ENCODE data around the gene MAML2. TPM values are rescaled to one million over a fixed set of nuclear protein-coding genes. Genes with fewer than 3 reads are reported as not detected.

Gene MAML2
- total RNA-seq, 2 donors from 2014 or later = 29.2 to 34.9 TPM

GRCh38 chr11:96205460-96205809 lies 137.6 kb downstream of the MAML2 start:
- H3K9me3 ChIP-seq (ENCODE audit: control insufficient read depth, low read length, poor library complexity, severe bottlenecking) = no peaks in the 10 kb centered on the region
- H3K27me3 Mint-ChIP-seq = no peaks in the 10 kb centered on the region
- peak overlapping the region; percentile 95 for H3K27ac Mint-ChIP-seq
- DNase-seq (no peak), ATAC-seq (no peak)
- no peaks in the 10 kb centered on the region for H3K36me3 Mint-ChIP-seq (ENCODE audit: low read depth)
- peak overlapping the region; percentile 37 for H3K4me3 Mint-ChIP-seq
- peaks cover 45% of the 10 kb centered on the region for H3K4me1 Mint-ChIP-seq

- peak overlapping the region; percentile 37 for H3K4me3 Mint-ChIP-seq
- H3K27ac Mint-ChIP-seq = peak overlapping the region; percentile 95
- DNase-seq (no peak), ATAC-seq (peak; percentile 56)
- H3K36me3 Mint-ChIP-seq (ENCODE audit: low read depth) = no peaks in the 10 kb centered on the region
- peaks cover 49% of the 10 kb centered on the region for H3K4me1 Mint-ChIP-seq
- H3K9me3 ChIP-seq (ENCODE audit: control insufficient read depth, low read length, poor library complexity, severe bottlenecking) = no peaks in the 10 kb centered on the region
- H3K27me3 Mint-ChIP-seq = no peaks in the 10 kb centered on the region
Measured at GRCh38 chr11:96204721-96205459, 138.1 kb downstream of the MAML2 start.

- H3K4me3 Mint-ChIP-seq = peak overlapping the region; percentile 37
Measured at GRCh38 chr11:96204366-96204659, 138.7 kb downstream of the MAML2 start.

GRCh38 chr11:96203567-96204365 lies 139.2 kb downstream of the MAML2 start:
- ATAC-seq (no peak), DNase-seq (no peak)
- Mint-ChIP-seq H3K36me3 (ENCODE audit: low read depth) (no peaks in the 10 kb centered on the region), H3K4me1 (peaks cover 50% of the 10 kb centered on the region), H3K27ac (peak overlapping the region; percentile 95), H3K4me3 (peak overlapping the region; percentile 19), H3K27me3 (no peaks in the 10 kb centered on the region)
- no peaks in the 10 kb centered on the region for H3K9me3 ChIP-seq (ENCODE audit: control insufficient read depth, low read length, poor library complexity, severe bottlenecking)

More at GRCh38 chr11:96204366-96204659, 138.7 kb downstream of the MAML2 start:
- no peak for DNase-seq
- H3K36me3 Mint-ChIP-seq (ENCODE audit: low read depth) = no peaks in the 10 kb centered on the region
- no peaks in the 10 kb centered on the region for H3K27me3 Mint-ChIP-seq
- ATAC-seq = no peak
- peak overlapping the region; percentile 95 for H3K27ac Mint-ChIP-seq
- no peaks in the 10 kb centered on the region for H3K9me3 ChIP-seq (ENCODE audit: control insufficient read depth, low read length, poor library complexity, severe bottlenecking)
- H3K4me1 Mint-ChIP-seq = peaks cover 54% of the 10 kb centered on the region

GRCh38 chr11:96200243-96200642 lies 142.8 kb downstream of the MAML2 start:
- ATAC-seq = no peak
- no peak for DNase-seq
- no peaks in the 10 kb centered on the region for H3K9me3 ChIP-seq (ENCODE audit: control insufficient read depth, low read length, poor library complexity, severe bottlenecking)
- no peaks in the 10 kb centered on the region for H3K27me3 Mint-ChIP-seq
- peak overlapping the region; percentile 94 for H3K27ac Mint-ChIP-seq
- no peaks in the 10 kb centered on the region for H3K36me3 Mint-ChIP-seq (ENCODE audit: low read depth)
- peaks cover 46% of the 10 kb centered on the region for H3K4me1 Mint-ChIP-seq
- no peak overlapping the region for H3K4me3 Mint-ChIP-seq

GRCh38 chr11:96199563-96200025 lies 143.4 kb downstream of the MAML2 start:
- peaks cover 48% of the 10 kb centered on the region for H3K4me1 Mint-ChIP-seq
- H3K36me3 Mint-ChIP-seq (ENCODE audit: low read depth) = no peaks in the 10 kb centered on the region
- no peaks in the 10 kb centered on the region for H3K9me3 ChIP-seq (ENCODE audit: control insufficient read depth, low read length, poor library complexity, severe bottlenecking)
- ATAC-seq (peak; percentile 95), DNase-seq (peak in 1 of 3 donors; percentile 33)
- H3K4me3 Mint-ChIP-seq = peak overlapping the region; percentile 74
- peak overlapping the region; percentile 94 for H3K27ac Mint-ChIP-seq
- H3K27me3 Mint-ChIP-seq = no peaks in the 10 kb centered on the region

- H3K27ac Mint-ChIP-seq = peak overlapping the region; percentile 44
- peak overlapping the region; percentile 59 for H3K4me3 Mint-ChIP-seq
- H3K36me3 Mint-ChIP-seq (ENCODE audit: low read depth) = no peaks in the 10 kb centered on the region
- H3K27me3 Mint-ChIP-seq = no peaks in the 10 kb centered on the region
- H3K9me3 ChIP-seq (ENCODE audit: control insufficient read depth, low read length, poor library complexity, severe bottlenecking) = no peaks in the 10 kb centered on the region
- peaks cover 45% of the 10 kb centered on the region for H3K4me1 Mint-ChIP-seq
- ATAC-seq (no peak), DNase-seq (no peak)
Measured at GRCh38 chr11:96197801-96198701, 144.9 kb downstream of the MAML2 start.

- H3K36me3 Mint-ChIP-seq (ENCODE audit: low read depth) = peaks cover 3% of the 10 kb centered on the region
- no peaks in the 10 kb centered on the region for H3K27me3 Mint-ChIP-seq
- H3K27ac Mint-ChIP-seq = peak overlapping the region; percentile 44
- ATAC-seq = no peak
- peaks cover 49% of the 10 kb centered on the region for H3K4me1 Mint-ChIP-seq
- DNase-seq = no peak
- peak overlapping the region; percentile 59 for H3K4me3 Mint-ChIP-seq
- H3K9me3 ChIP-seq (ENCODE audit: control insufficient read depth, low read length, poor library complexity, severe bottlenecking) = no peaks in the 10 kb centered on the region
Measured at GRCh38 chr11:96197103-96197502, 145.9 kb downstream of the MAML2 start.

- Mint-ChIP-seq H3K4me1 (peaks cover 53% of the 10 kb centered on the region), H3K27ac (no peak overlapping the region), H3K27me3 (no peaks in the 10 kb centered on the region), H3K4me3 (no peak overlapping the region), H3K36me3 (ENCODE audit: low read depth) (peaks cover 3% of the 10 kb centered on the region)
- no peak for ATAC-seq
- H3K9me3 ChIP-seq (ENCODE audit: control insufficient read depth, low read length, poor library complexity, severe bottlenecking) = no peaks in the 10 kb centered on the region
- DNase-seq = no peak
Measured at GRCh38 chr11:96196181-96196662, 146.8 kb downstream of the MAML2 start.

GRCh38 chr11:96195671-96196070 lies 147.3 kb downstream of the MAML2 start:
- Mint-ChIP-seq H3K27ac (peak overlapping the region; percentile 83), H3K27me3 (no peaks in the 10 kb centered on the region), H3K4me1 (peaks cover 56% of the 10 kb centered on the region), H3K36me3 (ENCODE audit: low read depth) (peaks cover 6% of the 10 kb centered on the region), H3K4me3 (no peak overlapping the region)
- DNase-seq = no peak
- no peak for ATAC-seq
- H3K9me3 ChIP-seq (ENCODE audit: control insufficient read depth, low read length, poor library complexity, severe bottlenecking) = no peaks in the 10 kb centered on the region

- Mint-ChIP-seq H3K4me3 (peak overlapping the region; percentile 3), H3K36me3 (ENCODE audit: low read depth) (peaks cover 6% of the 10 kb centered on the region), H3K27me3 (no peaks in the 10 kb centered on the region), H3K4me1 (peaks cover 56% of the 10 kb centered on the region), H3K27ac (peak overlapping the region; percentile 83)
- ATAC-seq (no peak), DNase-seq (no peak)
- H3K9me3 ChIP-seq (ENCODE audit: control insufficient read depth, low read length, poor library complexity, severe bottlenecking) = no peaks in the 10 kb centered on the region
Measured at GRCh38 chr11:96194581-96195374, 148.2 kb downstream of the MAML2 start.

GRCh38 chr11:96193745-96194443 lies 149.1 kb downstream of the MAML2 start:
- ATAC-seq (no peak), DNase-seq (no peak)
- Mint-ChIP-seq H3K4me1 (peaks cover 58% of the 10 kb centered on the region), H3K36me3 (ENCODE audit: low read depth) (peaks cover 6% of the 10 kb centered on the region), H3K4me3 (peak overlapping the region; percentile 54), H3K27ac (peak overlapping the region; percentile 83), H3K27me3 (no peaks in the 10 kb centered on the region)
- H3K9me3 ChIP-seq (ENCODE audit: control insufficient read depth, low read length, poor library complexity, severe bottlenecking) = no peaks in the 10 kb centered on the region
